GM10248 (cell line): ENCODE measurements around the gene TAS2R4.

Source experiments
- CTCF ChIA-PET: fragments of 300-600 bp; sonication (Branson Sonifier 250); formaldehyde crosslinking; extraction: SDS; loops from one replicate; lab custom pipeline; 2021; ENCODE audit warnings: antibody characterized with exemption; lab: Yijun Ruan, JAX
- POLR2A ChIA-PET: fragments of 350-650 bp; sonication (Branson Sonifier 250); formaldehyde crosslinking; extraction: SDS; loops from one replicate; lab custom pipeline; 2020; ENCODE audit warnings: antibody characterized with exemption; lab: Yijun Ruan, JAX
- DNase-seq: peaks from one replicate; pipeline ENCODE4 v3.0.0; 2012; ENCODE audit errors: extremely low spot score
- CTCF ChIP-seq: IDR thresholded peaks from 2 replicates; pipeline ENCODE4 v1.5.1; 2012; ENCODE audit warnings: mild to moderate bottlenecking, low read depth; ENCODE audit errors: extremely low read depth, missing control alignments, control extremely low read depth

Gene TAS2R4

GRCh38 chr7:141776374-141776773 is at the start of gene TAS2R4:
TSS of gene TAS2R4 (plus strand) at chr7:141776674. CDS start at chr7:141778489, 1,815 bp downstream.
- no peak for DNase-seq
- POLR2A ChIA-PET, result no interaction called here
- CTCF ChIA-PET, result interaction anchor here (1.2 to 2.7 kb wide), 3 partner anchors 8 to 39 kb away, joined by 3 to 18 read pairs (median 4); no protein-coding TSS in a partner anchor
- TF ChIP-seq CTCF, result no peak

GRCh38 chr7:141729020-141729419 is 47.5 kb upstream of the TAS2R4 start:
- POLR2A ChIA-PET, result no interaction called here
- TF ChIP-seq CTCF, result no peak
- CTCF ChIA-PET, result interaction anchor here (1.0 to 2.7 kb wide), 6 partner anchors 8 to 57 kb away, joined by 3 to 12 read pairs (median 6); partner anchors contain the start of genes DENND11 and WEE2
- DNase-seq, result no peak

- TF ChIP-seq CTCF, result no peak
- ChIA-PET CTCF (interaction anchor here (0.9 to 2.5 kb wide), 3 partner anchors 18 to 77 kb away, joined by 3 to 9 read pairs (median 8); no protein-coding TSS in a partner anchor), POLR2A (no interaction called here)
- DNase-seq, result no peak
These were observed 44.9 kb upstream of the TAS2R4 start for GRCh38 chr7:141731476-141732149.

GRCh38 chr7:141737118-141737835 is 39.2 kb upstream of the TAS2R4 start:
- peak; percentile 20 for DNase-seq
- no peak for TF ChIP-seq CTCF
- ChIA-PET POLR2A (no interaction called here), CTCF (interaction anchor here (0.8 to 3.0 kb wide), 29 partner anchors 8 to 195 kb away, joined by 3 to 29 read pairs (median 6); partner anchors contain the start of genes DENND11 and TAS2R4)

GRCh38 chr7:141737836-141738591 is 38.5 kb upstream of the TAS2R4 start, which contains the start of gene SSBP1:
TSS of gene SSBP1 (plus strand) at chr7:141738358. CDS start at chr7:141739167, 809 bp downstream.
- TF ChIP-seq CTCF, result peak; percentile 77
- POLR2A ChIA-PET, result no interaction called here
- CTCF ChIA-PET, result interaction anchor here (0.6 to 3.0 kb wide), 32 partner anchors 9 to 1260 kb away, joined by 3 to 29 read pairs (median 4); partner anchors contain the start of genes DENND11 and TAS2R4
- DNase-seq, result peak; percentile 86
